IMR-90 (cell line): Measurements from ENCODE around the gene VAV1. TPM values are rescaled to one million over a fixed set of nuclear protein-coding genes. Genes with fewer than 3 reads are reported as not detected.

Experiments used
- ATAC-seq: fragments of 200-7000 bp; cut with Tn5 transposase; 2 replicates; pipeline ENCODE4 v1.9.1; 2020; ENCODE audit warnings: low read depth, mild to moderate bottlenecking, moderate library complexity
- BruUV-seq: library from RNA; stranded (reverse); fragments of 400-500 nt; replicated peaks from 2 replicates; lab custom pipeline; 2021; lab: Mats Ljungman, UMichigan
- CTCF ChIA-PET: fragments of 300-600 bp; formaldehyde crosslinking; extraction: SDS; loops from one replicate; lab custom pipeline; 2021; ENCODE audit warnings: antibody characterized with exemption; lab: Yijun Ruan, JAX
- POLR2A ChIA-PET: fragments of 300-600 bp; sonication (Branson Sonifier 250); formaldehyde crosslinking; loops from one replicate; lab custom pipeline; 2022; ENCODE audit warnings: antibody characterized with exemption; ENCODE audit not compliant: unreplicated experiment; lab: Charles Lee
- DNase-seq: peaks from one replicate; pipeline ENCODE4 v3.0.0; 2013
- H2AFZ ChIP-seq: replicated peaks from 2 replicates; pipeline ENCODE3; 2013; ENCODE audit warnings: low read length, mild to moderate bottlenecking; ENCODE audit not compliant: poor library complexity
- H2AK5ac ChIP-seq: 2 replicates; pipeline ENCODE4 v1.6.1; 2013; ENCODE audit warnings: low read depth, low read length, inconsistent platforms
- H2AK9ac ChIP-seq: replicated peaks from 2 replicates; pipeline ENCODE3; 2013; ENCODE audit warnings: mild to moderate bottlenecking, low read depth, low read length, moderate library complexity; ENCODE audit not compliant: poor library complexity
- H2BK120ac ChIP-seq: 2 replicates; pipeline ENCODE4 v1.6.1; 2013; ENCODE audit warnings: low read depth, low read length, inconsistent platforms
- H2BK15ac ChIP-seq: 3 replicates; pipeline ENCODE4 v1.6.1; 2013; ENCODE audit warnings: low read depth, low read length, inconsistent platforms
- H2BK20ac ChIP-seq: 2 replicates; pipeline ENCODE4 v1.6.1; 2013; ENCODE audit warnings: low read depth, mild to moderate bottlenecking, inconsistent platforms, low read length, moderate library complexity
- H2BK5ac ChIP-seq: 2 replicates; pipeline ENCODE4 v1.6.1; 2013; ENCODE audit warnings: mild to moderate bottlenecking, low read depth, low read length, inconsistent platforms; ENCODE audit not compliant: poor library complexity, severe bottlenecking
- H3K14ac ChIP-seq: replicated peaks from 2 replicates; pipeline ENCODE4 v1.6.1; 2013; ENCODE audit warnings: low read depth, low read length, inconsistent platforms
- H3K18ac ChIP-seq: 2 replicates; pipeline ENCODE4 v1.6.1; 2013; ENCODE audit warnings: low read depth, low read length, control low read depth
- H3K23ac ChIP-seq: 2 replicates; pipeline ENCODE4 v1.6.1; 2013; ENCODE audit warnings: low read depth, low read length, inconsistent platforms
- H3K27ac ChIP-seq: 2 replicates; pipeline ENCODE4 v1.5.1; 2013; ENCODE audit warnings: mild to moderate bottlenecking, control low read depth, low read length; ENCODE audit not compliant: insufficient read depth
- H3K27me3 ChIP-seq: 2 replicates; pipeline ENCODE4 v1.6.1; 2013; ENCODE audit warnings: low read length; ENCODE audit not compliant: control insufficient read depth, insufficient read depth
- H3K36me3 ChIP-seq: 2 replicates; pipeline ENCODE4 v1.6.1; 2013; ENCODE audit warnings: low read length, mixed read lengths; ENCODE audit not compliant: control insufficient read depth, insufficient read depth
- H3K4ac ChIP-seq: 2 replicates; pipeline ENCODE4 v1.6.1; 2013; ENCODE audit warnings: low read depth, low read length, inconsistent platforms
- H3K4me1 ChIP-seq: 2 replicates; pipeline ENCODE4 v1.6.1; 2013; ENCODE audit warnings: low read length, mixed read lengths; ENCODE audit not compliant: control insufficient read depth, insufficient read depth
- H3K4me2 ChIP-seq: 2 replicates; pipeline ENCODE4 v1.6.1; 2013; ENCODE audit warnings: low read depth, mild to moderate bottlenecking, control low read depth, low read length, moderate library complexity
- H3K4me3 ChIP-seq: 2 replicates; pipeline ENCODE4 v1.5.1; 2013; ENCODE audit warnings: low read depth, mild to moderate bottlenecking, control low read depth, low read length, moderate library complexity; ENCODE audit not compliant: insufficient read depth
- H3K56ac ChIP-seq: 2 replicates; pipeline ENCODE4 v1.6.1; 2013; ENCODE audit warnings: low read length, inconsistent platforms; ENCODE audit not compliant: insufficient read depth; ENCODE audit errors: extremely low read depth
- H3K79me1 ChIP-seq, 2 experiments: 2 replicates each; pipeline ENCODE4 v1.6.1; 2013; ENCODE audit warnings: low read length in 2 of 2, inconsistent platforms in 1 of 2, low read depth in 1 of 2
- H3K9ac ChIP-seq: 2 replicates; pipeline ENCODE4 v1.6.1; 2013; ENCODE audit warnings: low read depth, low read length, control low read depth
- H3K9me1 ChIP-seq: 2 replicates; pipeline ENCODE4 v1.6.1; 2013; ENCODE audit warnings: low read length, inconsistent platforms; ENCODE audit not compliant: insufficient read depth
- H3K9me3 ChIP-seq: 2 replicates; pipeline ENCODE4 v1.6.1; 2013; ENCODE audit warnings: low read length; ENCODE audit not compliant: control insufficient read depth, insufficient read depth
- H4K20me1 ChIP-seq: 2 replicates; pipeline ENCODE4 v1.6.1; 2013; ENCODE audit warnings: low read length, inconsistent platforms; ENCODE audit not compliant: insufficient read depth
- H4K5ac ChIP-seq: 2 replicates; pipeline ENCODE4 v1.6.1; 2013; ENCODE audit warnings: mild to moderate bottlenecking, low read depth, low read length, control low read depth
- H4K8ac ChIP-seq, 2 experiments: 2 replicates each; pipeline ENCODE4 v1.6.1; 2013; ENCODE audit warnings: low read depth in 2 of 2, low read length in 2 of 2, control low read depth in 1 of 2, inconsistent platforms in 1 of 2
- H4K91ac ChIP-seq: 2 replicates; pipeline ENCODE4 v1.6.1; 2013; ENCODE audit warnings: low read depth, low read length, inconsistent platforms; ENCODE audit not compliant: insufficient read depth
- BHLHE40 ChIP-seq: fragments of 150-350 bp; IDR thresholded peaks from 2 replicates; pipeline ENCODE4 v1.6.1; 2016; ENCODE audit warnings: mild to moderate bottlenecking, low read depth, low read length
- CEBPB ChIP-seq: IDR thresholded peaks from 2 replicates; pipeline ENCODE4 v1.6.1; 2012; ENCODE audit warnings: low read depth, low read length, improper control_type of control experiment
- ELK1 ChIP-seq: fragments of 150-350 bp; IDR thresholded peaks from 2 replicates; pipeline ENCODE4 v1.6.1; 2016; ENCODE audit warnings: low read depth, mild to moderate bottlenecking, low read length, moderate library complexity, borderline replicate concordance
- MAZ ChIP-seq: IDR thresholded peaks from 2 replicates; pipeline ENCODE4 v1.6.1; 2012; ENCODE audit warnings: low read depth, mild to moderate bottlenecking, low read length, improper control_type of control experiment, moderate library complexity, borderline replicate concordance
- RAD21 ChIP-seq: IDR thresholded peaks from 2 replicates; pipeline ENCODE4 v1.6.1; 2012; ENCODE audit warnings: low read length, improper control_type of control experiment
- RCOR1 ChIP-seq: IDR thresholded peaks from 2 replicates; pipeline ENCODE4 v1.6.1; 2012; ENCODE audit warnings: mild to moderate bottlenecking, low read length, improper control_type of control experiment; ENCODE audit not compliant: insufficient replicate concordance
- SMC3 ChIP-seq: fragments of 150-350 bp; IDR thresholded peaks from 2 replicates; pipeline ENCODE4 v1.6.1; 2016; ENCODE audit warnings: low read depth, mild to moderate bottlenecking, antibody characterized with exemption, low read length, moderate library complexity
- USF2 ChIP-seq: fragments of 150-350 bp; IDR thresholded peaks from 2 replicates; pipeline ENCODE4 v1.6.1; 2017; ENCODE audit warnings: mild to moderate bottlenecking, antibody characterized with exemption, low read length, low read depth
- WGBS, 2 experiments: methylation state at CpG; one replicate each; pipeline versions ENCODE4 v1.1.5 to v1.1.7; 2013; ENCODE audit warnings: missing lambda C conversion rate in 2 of 2; ENCODE audit not compliant: insufficient read length in 1 of 2; ENCODE audit errors: extremely low coverage in 2 of 2; 5-methylcytosine and 5-hydroxymethylcytosine counted together
- dilution Hi-C: fragments of 300-500 bp; cut with HindIII; formaldehyde crosslinking; loops from one replicate; pipeline ENCODE4 v1.14.3; 2018; ENCODE audit warnings: low sequenced_read_pairs; ENCODE audit not compliant: unreplicated experiment
- in situ Hi-C: fragments of 300-500 bp; cut with MboI; formaldehyde crosslinking; loops from 3 replicates; pipeline ENCODE4 v1.14.3; 2019; ENCODE audit warnings: low sequenced_read_pairs, inconsistent platforms, mixed read lengths
- intact Hi-C: fragments of 100-400 bp; cut with micrococcal nuclease; formaldehyde crosslinking; loops from 2 replicates; pipeline ENCODE4 v1.10.0; 2022
- polyA plus RNA-seq, 3 experiments: library from polyadenylated mRNA; depleted of rRNA; stranded (reverse); fragments of >200 nt; gene quantifications; 2 replicates each; pipeline ENCODE4 v1.2.3, GENCODE V29; 2012; ENCODE audit warnings: low replicate concordance in 1 of 3
- total RNA-seq: library from RNA; depleted of rRNA; stranded (reverse); fragments of >200 nt; gene quantifications from 2 replicates; pipeline ENCODE4 v1.2.3, GENCODE V29; 2012

Gene VAV1
- total and polyA plus RNA-seq, 2 of the 4 experiments (the other 2 are of a cell fraction): not detected

- no peaks in the 10 kb centered on the region for H3K36me3 ChIP-seq
- H3K27ac ChIP-seq: no peak overlapping the region
- peaks cover 23% of the 10 kb centered on the region for H3K9me3 ChIP-seq
- H4K20me1 ChIP-seq: no peaks in the 10 kb centered on the region
- H4K5ac ChIP-seq: no peak overlapping the region
- H3K79me1 ChIP-seq: no peaks in the 10 kb centered on the region
- intact Hi-C loops (no loop called here), dilution Hi-C loops (no loop called here), in situ Hi-C loops (no loop called here)
- H2AFZ ChIP-seq: no peak overlapping the region
- H3K9me1 ChIP-seq: no peaks in the 10 kb centered on the region
- no peak overlapping the region for H2BK15ac ChIP-seq
- TF ChIP-seq RCOR1 (no peak), CEBPB (no peak), RAD21 (no peak), SMC3 (no peak), ELK1 (no peak), BHLHE40 (no peak), USF2 (no peak), MAZ (no peak)
- no CpG with 5 or more reads among the region's 4 CpGs for WGBS, 2 experiments
- H2BK5ac ChIP-seq: no peak overlapping the region
- H2AK5ac ChIP-seq: no peak overlapping the region
- H3K4me1 ChIP-seq: no peaks in the 10 kb centered on the region
- H2AK9ac ChIP-seq: no peak overlapping the region
- H3K18ac ChIP-seq: no peak overlapping the region
- CTCF ChIA-PET: no interaction called here
- H3K4me3 ChIP-seq: no peak overlapping the region
- no peak overlapping the region for H3K56ac ChIP-seq
- H4K8ac ChIP-seq: no peak overlapping the region
- no peak overlapping the region for H2BK20ac ChIP-seq
- no peak overlapping the region for H3K23ac ChIP-seq
- no peak overlapping the region for H3K4me2 ChIP-seq
- ATAC-seq (no peak), DNase-seq (no peak)
- H3K4ac ChIP-seq: no peak overlapping the region
- POLR2A ChIA-PET: no interaction called here
- H4K91ac ChIP-seq: no peak overlapping the region
- H3K27me3 ChIP-seq: no peaks in the 10 kb centered on the region
- BruUV-seq: no TSS peak
- H2BK120ac ChIP-seq: no peak overlapping the region
- H3K14ac ChIP-seq: no peak overlapping the region
- H3K9ac ChIP-seq: no peak overlapping the region
Observed at GRCh38 chr19:6820237-6820636, 47.7 kb downstream of the VAV1 start.
